HG02571 (cell line): ENCODE measurements around the gene TBL1X.
"Not testable (repeated sequence)": the region's sequence is repeated elsewhere in the genome, so short reads cannot be mapped to it uniquely, and the experiment has no call there.

Source experiments
- ATAC-seq: cut with Tn5 transposase; IDR thresholded peaks from one replicate; pipeline ENCODE4 v1.9.1; 2021; ENCODE audit warnings: mild to moderate bottlenecking, moderate library complexity; ENCODE audit not compliant: unreplicated experiment

The TBL1X gene

GRCh38 chrX:9532349-9532748 lies 67.5 kb downstream of the TBL1X start:
- no peak for ATAC-seq

GRCh38 chrX:9533611-9534010 lies 68.8 kb downstream of the TBL1X start:
- no peak for ATAC-seq

- no peak for ATAC-seq
Observed at GRCh38 chrX:9534686-9535085, 69.8 kb downstream of the TBL1X start.

- ATAC-seq = no peak
Observed at GRCh38 chrX:9535101-9535500, 70.2 kb downstream of the TBL1X start.

- ATAC-seq = not testable (repeated sequence)
Observed at GRCh38 chrX:9536156-9536555, 71.3 kb downstream of the TBL1X start.

- ATAC-seq = no peak
Observed at GRCh38 chrX:9537781-9538180, 72.9 kb downstream of the TBL1X start.

GRCh38 chrX:9538544-9539045 lies 73.7 kb downstream of the TBL1X start:
- ATAC-seq = no peak

GRCh38 chrX:9539605-9540387 lies 74.9 kb downstream of the TBL1X start:
- ATAC-seq = no peak

- no peak for ATAC-seq
Observed at GRCh38 chrX:9542106-9542760, 77.4 kb downstream of the TBL1X start.

GRCh38 chrX:9542761-9543111 lies 77.9 kb downstream of the TBL1X start:
- ATAC-seq = no peak

- no peak for ATAC-seq
Observed at GRCh38 chrX:9555354-9555753, 90.5 kb downstream of the TBL1X start.

GRCh38 chrX:9557091-9557490 lies 92.2 kb downstream of the TBL1X start:
- ATAC-seq = no peak

GRCh38 chrX:9557521-9557920 lies 92.7 kb downstream of the TBL1X start:
- ATAC-seq = no peak

- ATAC-seq = no peak
Observed at GRCh38 chrX:9558615-9559014, 93.8 kb downstream of the TBL1X start.

GRCh38 chrX:9560219-9560618 lies 95.4 kb downstream of the TBL1X start:
- no peak for ATAC-seq

- ATAC-seq = no peak
Observed at GRCh38 chrX:9561199-9561598, 96.3 kb downstream of the TBL1X start.

GRCh38 chrX:9562851-9563250 lies 98.0 kb downstream of the TBL1X start:
- ATAC-seq = no peak

GRCh38 chrX:9566150-9566621 lies 101.3 kb downstream of the TBL1X start:
- ATAC-seq = no peak

GRCh38 chrX:9569876-9570301 lies 105.0 kb downstream of the TBL1X start:
- no peak for ATAC-seq

- no peak for ATAC-seq
Observed at GRCh38 chrX:9573282-9574106, 108.6 kb downstream of the TBL1X start.

GRCh38 chrX:9576059-9576458 lies 111.2 kb downstream of the TBL1X start:
- no peak for ATAC-seq
